Measurements from ENCODE around the gene HOXD12. TPM values are rescaled to one million over a fixed set of nuclear protein-coding genes. Genes with fewer than 3 reads are reported as not detected.
A peak's percentile ranks its signal among the peaks of the same experiment; 100 is the strongest.

The HOXD12 gene
- total RNA-seq (2021; ENCODE audit: unreplicated experiment): 0.27 TPM
- 0.05 TPM in 1 of 2 replicates, not detected in the other for polyA plus RNA-seq (2012)
- Bru-seq, nascent RNA: not detected
- BruChase-seq, experiment 1, labeled RNA remaining after a 6-hour chase: not detected
- BruChase-seq, experiment 2, labeled RNA remaining after a 2-hour chase: percentile 18 among the genes with signal in this experiment
- long read RNA-seq: 0 reads

DNA sequence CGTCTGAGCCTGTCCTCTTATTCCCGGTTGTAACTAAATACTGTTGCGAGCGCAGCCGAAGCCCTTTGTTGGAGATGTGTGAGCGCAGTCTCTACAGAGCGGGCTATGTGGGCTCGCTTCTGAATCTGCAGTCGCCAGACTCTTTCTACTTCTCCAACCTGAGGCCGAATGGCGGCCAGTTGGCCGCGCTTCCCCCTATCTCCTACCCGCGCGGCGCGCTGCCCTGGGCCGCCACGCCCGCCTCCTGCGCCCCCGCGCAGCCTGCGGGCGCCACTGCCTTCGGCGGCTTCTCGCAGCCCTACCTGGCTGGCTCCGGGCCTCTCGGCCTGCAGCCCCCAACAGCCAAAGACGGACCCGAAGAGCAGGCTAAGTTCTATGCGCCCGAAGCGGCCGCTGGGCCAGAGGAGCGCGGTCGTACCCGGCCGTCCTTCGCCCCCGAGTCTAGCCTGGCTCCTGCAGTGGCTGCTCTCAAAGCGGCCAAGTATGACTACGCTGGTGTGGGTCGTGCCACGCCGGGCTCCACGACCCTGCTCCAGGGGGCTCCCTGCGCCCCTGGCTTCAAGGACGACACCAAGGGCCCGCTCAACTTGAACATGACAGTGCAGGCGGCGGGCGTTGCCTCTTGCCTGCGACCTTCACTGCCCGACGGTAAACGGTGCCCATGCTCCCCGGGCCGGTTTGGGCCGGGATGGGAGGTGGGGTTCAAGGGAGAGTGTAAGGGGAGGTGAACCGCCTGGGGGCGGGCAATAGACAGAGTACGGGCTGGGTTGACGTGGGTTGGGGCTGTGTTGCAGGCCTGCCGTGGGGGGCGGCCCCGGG lies at the start of gene HOXD12:
Gene HOXD12, plus strand, starts transcription at position 68 of the 819 bp plus-strand sequence. Its CDS starts 7 bp downstream, at position 75.
- no peaks in the 10 kb centered on the region for H3K9me3 ChIP-seq (ENCODE audit: control insufficient read depth in 1 of 2, insufficient read depth in 1 of 2, low read depth in 1 of 2, low read length in 2 of 2)
- TF ChIP-seq, protein P1, sequence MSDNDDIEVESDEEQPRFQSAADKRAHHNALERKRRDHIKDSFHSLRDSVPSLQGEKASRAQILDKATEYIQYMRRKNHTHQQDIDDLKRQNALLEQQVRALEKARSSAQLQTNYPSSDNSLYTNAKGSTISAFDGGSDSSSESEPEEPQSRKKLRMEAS (IDR thresholded peaks at IDR 0.05): no peak
- TF ChIP-seq SRF (IDR thresholded peaks at IDR 0.05; ENCODE audit: low read depth): no peak
- no peak for TF ChIP-seq ZNF274 (IDR thresholded peaks at IDR 0.05; ENCODE audit: low read depth, low read length)
- no peak for TF ChIP-seq ATF3 (IDR thresholded peaks at IDR 0.05)
- TF ChIP-seq POLR2AphosphoS5 (IDR thresholded peaks at IDR 0.05; ENCODE audit: low read depth, low read length): no peak
- TF ChIP-seq, protein P2, sequence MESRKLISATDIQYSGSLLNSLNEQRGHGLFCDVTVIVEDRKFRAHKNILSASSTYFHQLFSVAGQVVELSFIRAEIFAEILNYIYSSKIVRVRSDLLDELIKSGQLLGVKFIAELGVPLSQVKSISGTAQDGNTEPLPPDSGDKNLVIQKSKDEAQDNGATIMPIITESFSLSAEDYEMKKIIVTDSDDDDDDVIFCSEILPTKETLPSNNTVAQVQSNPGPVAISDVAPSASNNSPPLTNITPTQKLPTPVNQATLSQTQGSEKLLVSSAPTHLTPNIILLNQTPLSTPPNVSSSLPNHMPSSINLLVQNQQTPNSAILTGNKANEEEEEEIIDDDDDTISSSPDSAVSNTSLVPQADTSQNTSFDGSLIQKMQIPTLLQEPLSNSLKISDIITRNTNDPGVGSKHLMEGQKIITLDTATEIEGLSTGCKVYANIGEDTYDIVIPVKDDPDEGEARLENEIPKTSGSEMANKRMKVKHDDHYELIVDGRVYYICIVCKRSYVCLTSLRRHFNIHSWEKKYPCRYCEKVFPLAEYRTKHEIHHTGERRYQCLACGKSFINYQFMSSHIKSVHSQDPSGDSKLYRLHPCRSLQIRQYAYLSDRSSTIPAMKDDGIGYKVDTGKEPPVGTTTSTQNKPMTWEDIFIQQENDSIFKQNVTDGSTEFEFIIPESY (IDR thresholded peaks at IDR 0.05; ENCODE audit: extremely low read depth, insufficient replicate concordance, low read length): no peak
- TF ChIP-seq JUND (IDR thresholded peaks at IDR 0.05): no peak
- TF ChIP-seq YY1 (IDR thresholded peaks at IDR 0.05; ENCODE audit: extremely low read depth, insufficient replicate concordance, low read depth, low read length): no peak
- TF ChIP-seq EGR1 (IDR thresholded peaks at IDR 0.05; ENCODE audit: low read depth): no peak
- ChIA-PET POLR2A (no interaction called here), CTCF (no interaction called here), RAD21 (ENCODE audit: low non-redundant PET in 1 of 2, low total read pairs in 2 of 2, uncharacterized antibody in 2 of 2, unreplicated experiment in 2 of 2) (no interaction called here)
- intact Hi-C loops (cut with micrococcal nuclease): loop anchor here (5.0 kb wide), 1 partner anchor 1328 kb away; no protein-coding TSS in a partner anchor
- no TSS peak for BruUV-seq (replicated peaks)
- ATAC-seq (no peak), DNase-seq (ENCODE audit: low read depth, low spot score) (no peak)
- no peaks in the 10 kb centered on the region for H3K36me3 ChIP-seq (ENCODE audit: control insufficient read depth in 1 of 2, insufficient read depth in 2 of 2, low read length in 2 of 2)
- H3K9me2 ChIP-seq (ENCODE audit: insufficient read depth): no peaks in the 10 kb centered on the region
- H3K4me3 ChIP-seq (replicated peaks in 1 of 2; ENCODE audit: low read depth in 1 of 2, low read length in 2 of 2): no peak within 1 kb of the TSS
- no peaks in the 10 kb centered on the region for H3K79me2 ChIP-seq (ENCODE audit: insufficient read depth, low read length)
- H3K4me2 ChIP-seq (ENCODE audit: low read length): no peak within 1 kb of the TSS
- H2AFZ ChIP-seq (ENCODE audit: low read depth, low read length, poor library complexity, severe bottlenecking): no peak within 1 kb of the TSS
- H3K4me1 ChIP-seq (ENCODE audit: control insufficient read depth in 1 of 2, insufficient read depth in 2 of 2, low read length in 2 of 2): peaks cover 5 to 18% of the 10 kb centered on the region in 2 experiments; a peak in 3 of 4 replicates
- no peaks in the 10 kb centered on the region for H3K27me3 ChIP-seq (ENCODE audit: insufficient read depth, low read length)
- H3K27ac ChIP-seq (ENCODE audit: low read depth, low read length): no peak within 1 kb of the TSS
- H4K20me1 ChIP-seq (ENCODE audit: insufficient read depth): no peaks in the 10 kb centered on the region
- H3K9ac ChIP-seq (ENCODE audit: low read length): no peak within 1 kb of the TSS

All from HCT116 (cell line).